Neuron (in vitro differentiated cells): Measurements from ENCODE around the gene KLK14.

Experiments
- H2AFZ ChIP-seq: one replicate; pipeline ENCODE4 v1.6.1; 2013; ENCODE audit warnings: low read depth, mild to moderate bottlenecking, inconsistent platforms, low read length, moderate library complexity
- H3K27me3 ChIP-seq: one replicate; pipeline ENCODE4 v1.6.1; 2013; ENCODE audit warnings: low read length; ENCODE audit not compliant: insufficient read depth
- H3K36me3 ChIP-seq: one replicate; pipeline ENCODE4 v1.6.1; 2013; ENCODE audit warnings: low read length; ENCODE audit not compliant: insufficient read depth
- H3K4me1 ChIP-seq: one replicate; pipeline ENCODE4 v1.6.1; 2013; ENCODE audit warnings: low read length; ENCODE audit not compliant: insufficient read depth
- H3K4me3 ChIP-seq: 2 replicates; pipeline ENCODE4 v1.5.1; 2013; ENCODE audit warnings: mild to moderate bottlenecking, low read length, moderate library complexity
- H3K9me3 ChIP-seq: one replicate; pipeline ENCODE4 v1.6.1; 2013; ENCODE audit warnings: low read length

The KLK14 gene

GRCh38 chr19:51101171-51101865, 18.6 kb upstream of the KLK14 start:
- Histone ChIP-seq H3K4me3 (no peak overlapping the region), H2AFZ (no peak overlapping the region), H3K9me3 (no peaks in the 10 kb centered on the region), H3K36me3 (peaks cover 27% of the 10 kb centered on the region), H3K4me1 (no peaks in the 10 kb centered on the region), H3K27me3 (no peaks in the 10 kb centered on the region)

- peaks cover 27% of the 10 kb centered on the region for H3K36me3 ChIP-seq
- no peaks in the 10 kb centered on the region for H3K27me3 ChIP-seq
- no peak overlapping the region for H2AFZ ChIP-seq
- H3K4me3 ChIP-seq = no peak overlapping the region
- no peaks in the 10 kb centered on the region for H3K9me3 ChIP-seq
- H3K4me1 ChIP-seq = no peaks in the 10 kb centered on the region
Observed at GRCh38 chr19:51100601-51101000, 17.9 kb upstream of the KLK14 start.

GRCh38 chr19:51099047-51099382, 16.3 kb upstream of the KLK14 start:
- H2AFZ ChIP-seq = no peak overlapping the region
- H3K9me3 ChIP-seq = no peaks in the 10 kb centered on the region
- H3K36me3 ChIP-seq = peaks cover 27% of the 10 kb centered on the region
- no peak overlapping the region for H3K4me3 ChIP-seq
- H3K4me1 ChIP-seq = no peaks in the 10 kb centered on the region
- no peaks in the 10 kb centered on the region for H3K27me3 ChIP-seq

- Histone ChIP-seq H3K4me1 (no peaks in the 10 kb centered on the region), H2AFZ (no peak overlapping the region), H3K36me3 (peaks cover 23% of the 10 kb centered on the region), H3K27me3 (no peaks in the 10 kb centered on the region), H3K4me3 (no peak overlapping the region), H3K9me3 (no peaks in the 10 kb centered on the region)
Observed at GRCh38 chr19:51098365-51099046, 15.8 kb upstream of the KLK14 start.

GRCh38 chr19:51097796-51098195, 15.1 kb upstream of the KLK14 start:
- H2AFZ ChIP-seq = no peak overlapping the region
- H3K4me3 ChIP-seq = no peak overlapping the region
- no peaks in the 10 kb centered on the region for H3K4me1 ChIP-seq
- H3K36me3 ChIP-seq = peaks cover 20% of the 10 kb centered on the region
- no peaks in the 10 kb centered on the region for H3K9me3 ChIP-seq
- H3K27me3 ChIP-seq = no peaks in the 10 kb centered on the region

- Histone ChIP-seq H3K27me3 (no peaks in the 10 kb centered on the region), H3K4me3 (no peak overlapping the region), H3K36me3 (peaks cover 15% of the 10 kb centered on the region), H3K4me1 (no peaks in the 10 kb centered on the region), H3K9me3 (no peaks in the 10 kb centered on the region), H2AFZ (no peak overlapping the region)
Observed at GRCh38 chr19:51097166-51097738, 14.6 kb upstream of the KLK14 start.

GRCh38 chr19:51096473-51097165, 13.9 kb upstream of the KLK14 start:
- Histone ChIP-seq H3K9me3 (no peaks in the 10 kb centered on the region), H3K4me3 (no peak overlapping the region), H3K36me3 (peaks cover 12% of the 10 kb centered on the region), H3K4me1 (no peaks in the 10 kb centered on the region), H3K27me3 (no peaks in the 10 kb centered on the region), H2AFZ (no peak overlapping the region)

GRCh38 chr19:51094696-51095279, 12.1 kb upstream of the KLK14 start:
- Histone ChIP-seq H3K9me3 (no peaks in the 10 kb centered on the region), H3K36me3 (peaks cover 12% of the 10 kb centered on the region), H2AFZ (no peak overlapping the region), H3K4me1 (no peaks in the 10 kb centered on the region), H3K27me3 (no peaks in the 10 kb centered on the region), H3K4me3 (no peak overlapping the region)

- peaks cover 7% of the 10 kb centered on the region for H3K36me3 ChIP-seq
- no peak overlapping the region for H3K4me3 ChIP-seq
- no peaks in the 10 kb centered on the region for H3K4me1 ChIP-seq
- no peak overlapping the region for H2AFZ ChIP-seq
- no peaks in the 10 kb centered on the region for H3K27me3 ChIP-seq
- no peaks in the 10 kb centered on the region for H3K9me3 ChIP-seq
Observed at GRCh38 chr19:51093510-51094345, 11.0 kb upstream of the KLK14 start.

GRCh38 chr19:51093101-51093500, 10.4 kb upstream of the KLK14 start:
- Histone ChIP-seq H3K9me3 (no peaks in the 10 kb centered on the region), H3K36me3 (peaks cover 5% of the 10 kb centered on the region), H2AFZ (no peak overlapping the region), H3K27me3 (no peaks in the 10 kb centered on the region), H3K4me3 (no peak overlapping the region), H3K4me1 (no peaks in the 10 kb centered on the region)

- Histone ChIP-seq H3K36me3 (no peaks in the 10 kb centered on the region), H3K27me3 (no peaks in the 10 kb centered on the region), H2AFZ (no peak overlapping the region), H3K4me3 (no peak overlapping the region), H3K9me3 (no peaks in the 10 kb centered on the region), H3K4me1 (no peaks in the 10 kb centered on the region)
Observed at GRCh38 chr19:51091895-51092873, 9.5 kb upstream of the KLK14 start.
